Activated naive CD8-positive, alpha-beta T cell (primary cell): ENCODE results near the gene CD9.
"Not testable (repeated sequence)": the region's sequence is repeated elsewhere in the genome, so short reads cannot be mapped to it uniquely, and the experiment has no call there.

Experiments used
- H3K27ac Mint-ChIP-seq: one replicate; pipeline ENCODE4 v1.8.0; 2021; ENCODE audit warnings: mixed read lengths
- H3K27me3 Mint-ChIP-seq: one replicate; pipeline ENCODE4 v1.8.0; 2021; ENCODE audit warnings: mixed read lengths
- H3K36me3 Mint-ChIP-seq: one replicate; pipeline ENCODE4 v1.8.0; 2021; ENCODE audit warnings: mixed read lengths
- H3K4me1 Mint-ChIP-seq: one replicate; pipeline ENCODE4 v1.8.0; 2021; ENCODE audit warnings: low read depth, mixed read lengths
- H3K4me3 Mint-ChIP-seq: one replicate; pipeline ENCODE4 v1.8.0; 2021; ENCODE audit warnings: mild to moderate bottlenecking, mixed read lengths
- H3K9me3 Mint-ChIP-seq: one replicate; pipeline ENCODE4 v1.8.0; 2021; ENCODE audit warnings: low read depth, mixed read lengths

Gene CD9

DNA sequence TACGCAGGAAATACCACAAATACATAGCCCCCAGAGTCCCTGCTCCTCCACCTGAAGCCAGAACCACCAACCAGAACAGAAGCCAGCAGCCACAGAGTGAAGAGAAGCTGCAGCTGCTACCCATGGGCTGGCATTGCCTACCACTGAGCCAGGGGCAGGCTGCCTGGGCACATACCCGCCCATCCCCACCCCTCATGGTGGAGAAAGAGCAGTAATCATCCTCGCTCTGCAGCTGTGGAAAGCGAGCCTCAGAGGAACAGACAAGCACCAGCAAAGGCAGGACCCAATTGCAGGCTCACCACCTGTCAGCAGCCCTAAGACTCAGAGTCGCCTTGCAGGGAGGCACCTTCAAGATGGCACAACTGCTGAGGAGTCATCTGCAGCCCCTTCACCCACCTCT lies 11.2 kb upstream of the CD9 start:
- H3K4me3 Mint-ChIP-seq, result no peak overlapping the region
- no peak overlapping the region for H3K27ac Mint-ChIP-seq
- H3K36me3 Mint-ChIP-seq, result no peaks in the 10 kb centered on the region
- H3K9me3 Mint-ChIP-seq, result no peaks in the 10 kb centered on the region
- peaks cover 23% of the 10 kb centered on the region for H3K4me1 Mint-ChIP-seq
- peaks cover 2% of the 10 kb centered on the region for H3K27me3 Mint-ChIP-seq

DNA sequence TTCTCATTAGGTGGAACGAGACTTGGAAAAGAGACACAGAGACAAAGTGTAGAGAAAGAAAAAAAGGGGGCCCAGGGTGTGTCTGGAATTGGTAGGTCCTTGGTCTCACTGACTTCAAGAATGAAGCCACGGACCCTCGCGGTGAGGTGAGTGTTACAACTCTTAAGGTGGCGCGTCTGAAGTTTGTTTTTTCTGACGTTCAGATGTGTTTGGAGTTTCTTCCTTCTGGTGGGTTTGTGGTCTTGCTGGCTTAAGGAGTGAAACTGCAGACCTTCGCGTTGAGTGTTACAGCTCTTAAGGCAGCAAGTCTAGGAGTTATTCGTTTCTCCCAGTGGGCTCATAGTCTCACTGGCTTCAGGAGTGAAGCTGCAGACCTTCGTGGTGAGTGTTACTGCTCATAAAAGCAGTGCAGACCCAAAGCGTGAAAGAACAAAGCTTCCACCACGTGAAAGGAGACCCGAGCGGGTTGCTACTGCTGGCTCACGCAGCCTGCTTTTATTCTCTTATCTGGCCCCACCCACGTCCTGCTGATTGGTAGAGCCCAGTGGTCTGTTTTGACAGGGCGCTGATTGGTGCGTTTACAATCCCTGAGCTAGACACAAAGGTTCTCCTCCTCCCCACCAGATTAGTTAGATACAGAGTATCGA lies 10.1 kb upstream of the CD9 start:
- H3K27me3 Mint-ChIP-seq, result not testable (repeated sequence)

DNA sequence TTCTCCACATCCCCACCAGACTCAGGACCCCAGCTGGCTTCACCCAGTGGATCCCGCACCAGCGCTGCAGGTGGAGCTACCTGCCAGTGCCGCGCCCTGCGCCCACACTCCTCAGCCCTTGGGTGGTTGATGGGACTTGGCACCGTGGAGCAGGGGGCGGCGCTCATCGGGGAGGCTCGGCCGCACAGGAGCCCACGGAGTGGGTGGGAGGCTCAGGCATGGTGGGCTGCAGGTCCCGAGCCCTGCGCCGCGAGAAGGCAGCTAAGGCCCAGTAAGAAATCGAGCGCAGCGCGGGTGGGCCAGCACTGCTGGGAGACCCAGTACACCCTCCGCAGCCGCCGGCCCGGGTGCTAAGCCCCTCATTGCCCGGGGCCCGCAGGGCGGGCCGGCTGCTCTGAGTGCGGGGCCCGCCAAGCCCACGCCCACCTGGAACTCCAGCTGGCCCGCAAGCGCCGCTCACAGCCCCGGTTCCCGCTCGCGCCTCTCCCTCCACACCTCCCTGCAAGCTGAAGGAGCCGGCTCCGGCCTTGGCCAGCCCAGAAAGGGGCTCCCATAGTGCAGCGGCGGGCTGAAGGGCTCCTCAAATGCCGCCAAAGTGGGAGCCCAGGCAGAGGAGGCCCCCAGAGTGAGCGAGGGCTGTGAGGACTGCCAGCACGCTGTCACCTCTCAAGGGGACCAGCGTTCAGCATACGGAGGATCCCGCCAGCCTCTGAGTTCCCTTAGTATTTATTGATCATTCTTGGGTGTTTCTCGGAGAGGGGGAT lies 9.3 kb upstream of the CD9 start:
- not testable (repeated sequence) for H3K27ac Mint-ChIP-seq, H3K36me3 Mint-ChIP-seq, H3K9me3 Mint-ChIP-seq, H3K27me3 Mint-ChIP-seq, H3K4me3 Mint-ChIP-seq
- peaks cover 32% of the 10 kb centered on the region for H3K4me1 Mint-ChIP-seq

More for the DNA sequence above, 10.1 kb upstream of the CD9 start:
- H3K4me3 Mint-ChIP-seq, result peak overlapping the region; percentile 75
- H3K27ac Mint-ChIP-seq, result peak overlapping the region; percentile 28
- H3K4me1 Mint-ChIP-seq, result peaks cover 23% of the 10 kb centered on the region
- not testable (repeated sequence) for H3K9me3 Mint-ChIP-seq, H3K36me3 Mint-ChIP-seq

DNA sequence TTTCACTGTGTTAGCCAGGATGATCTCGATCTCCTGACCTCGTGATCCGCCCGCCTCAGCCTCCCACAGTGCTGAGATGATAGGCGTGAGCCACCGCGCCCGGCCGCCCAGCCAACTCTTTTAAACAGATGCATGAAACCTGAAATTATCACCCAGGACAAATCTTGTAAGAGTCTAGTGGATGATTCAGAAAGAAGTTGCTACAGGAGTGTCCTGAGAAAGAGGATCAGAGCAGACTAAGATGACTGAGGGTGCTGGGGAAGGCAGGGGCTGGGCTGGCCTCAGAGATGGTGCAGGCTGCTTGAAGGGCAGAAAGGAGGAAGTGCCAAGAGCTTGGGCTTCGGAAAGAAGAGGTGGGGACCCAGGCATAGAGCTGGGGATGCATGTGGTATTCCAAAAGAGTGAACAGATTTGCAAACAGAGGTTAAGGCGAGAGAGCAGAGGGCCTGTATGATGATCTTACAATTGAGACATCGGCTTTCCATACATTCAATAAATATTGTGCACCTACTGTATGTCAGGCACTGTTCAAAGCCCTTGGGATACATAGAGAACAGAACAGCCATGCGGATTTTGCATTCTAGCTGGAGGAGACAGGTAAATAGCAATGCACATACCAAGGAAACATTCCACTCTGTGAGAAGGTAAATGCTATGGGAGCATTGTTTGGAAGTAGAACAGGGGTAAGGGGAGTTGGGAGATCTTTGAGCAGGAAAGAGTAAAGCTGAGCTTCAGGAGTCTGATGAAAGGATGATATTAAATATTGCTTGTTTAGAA lies 7.4 kb upstream of the CD9 start:
- Mint-ChIP-seq H3K36me3 (no peaks in the 10 kb centered on the region), H3K27me3 (peaks cover 2% of the 10 kb centered on the region), H3K27ac (no peak overlapping the region), H3K4me1 (peaks cover 36% of the 10 kb centered on the region), H3K9me3 (no peaks in the 10 kb centered on the region), H3K4me3 (no peak overlapping the region)

- Mint-ChIP-seq H3K9me3 (no peaks in the 10 kb centered on the region), H3K4me1 (peaks cover 31% of the 10 kb centered on the region), H3K27me3 (peaks cover 2% of the 10 kb centered on the region), H3K36me3 (no peaks in the 10 kb centered on the region), H3K27ac (no peak overlapping the region), H3K4me3 (no peak overlapping the region)
Measured at GRCh38 chr12:6193853-6194815, 6.1 kb upstream of the CD9 start.

GRCh38 chr12:6195665-6196535 lies 4.3 kb upstream of the CD9 start:
- Mint-ChIP-seq H3K36me3 (no peaks in the 10 kb centered on the region), H3K4me1 (peaks cover 22% of the 10 kb centered on the region), H3K27me3 (peaks cover 2% of the 10 kb centered on the region), H3K9me3 (no peaks in the 10 kb centered on the region), H3K4me3 (no peak overlapping the region), H3K27ac (no peak overlapping the region)

- Mint-ChIP-seq H3K36me3 (no peaks in the 10 kb centered on the region), H3K27ac (peak overlapping the region; percentile 2), H3K4me3 (no peak overlapping the region), H3K9me3 (no peaks in the 10 kb centered on the region), H3K27me3 (peaks cover 6% of the 10 kb centered on the region), H3K4me1 (peaks cover 33% of the 10 kb centered on the region)
Measured at GRCh38 chr12:6198051-6198450, 2.1 kb upstream of the CD9 start.

DNA sequence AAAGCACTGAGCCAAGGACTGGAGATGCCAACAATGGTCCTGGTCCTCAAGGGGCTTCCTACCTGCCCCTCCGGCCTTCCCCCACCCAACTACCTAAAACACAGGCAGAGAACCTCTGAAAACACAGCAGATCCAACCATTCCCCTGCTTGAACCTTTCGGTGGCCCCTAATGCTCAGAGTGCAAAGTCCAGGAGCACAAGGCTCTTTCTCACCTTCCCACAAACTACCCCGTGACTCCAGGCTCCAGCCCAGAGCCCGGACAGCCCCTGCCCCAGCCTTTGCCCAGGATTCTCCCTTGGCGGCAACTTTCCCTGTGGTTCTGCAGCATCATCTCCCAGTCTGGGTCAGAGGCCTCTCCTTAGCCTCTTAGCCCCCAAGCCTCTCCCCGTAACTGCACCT lies 1.6 kb upstream of the CD9 start:
- Mint-ChIP-seq H3K27ac (peak overlapping the region; percentile 2), H3K36me3 (no peaks in the 10 kb centered on the region), H3K27me3 (peaks cover 6% of the 10 kb centered on the region), H3K4me3 (no peak overlapping the region), H3K4me1 (peaks cover 33% of the 10 kb centered on the region), H3K9me3 (no peaks in the 10 kb centered on the region)

- Mint-ChIP-seq H3K4me3 (peak overlapping the region; percentile 56), H3K27me3 (peaks cover 6% of the 10 kb centered on the region), H3K27ac (no peak overlapping the region), H3K36me3 (no peaks in the 10 kb centered on the region), H3K4me1 (peaks cover 33% of the 10 kb centered on the region), H3K9me3 (no peaks in the 10 kb centered on the region)
Measured at GRCh38 chr12:6198985-6199530, 1.1 kb upstream of the CD9 start.

DNA sequence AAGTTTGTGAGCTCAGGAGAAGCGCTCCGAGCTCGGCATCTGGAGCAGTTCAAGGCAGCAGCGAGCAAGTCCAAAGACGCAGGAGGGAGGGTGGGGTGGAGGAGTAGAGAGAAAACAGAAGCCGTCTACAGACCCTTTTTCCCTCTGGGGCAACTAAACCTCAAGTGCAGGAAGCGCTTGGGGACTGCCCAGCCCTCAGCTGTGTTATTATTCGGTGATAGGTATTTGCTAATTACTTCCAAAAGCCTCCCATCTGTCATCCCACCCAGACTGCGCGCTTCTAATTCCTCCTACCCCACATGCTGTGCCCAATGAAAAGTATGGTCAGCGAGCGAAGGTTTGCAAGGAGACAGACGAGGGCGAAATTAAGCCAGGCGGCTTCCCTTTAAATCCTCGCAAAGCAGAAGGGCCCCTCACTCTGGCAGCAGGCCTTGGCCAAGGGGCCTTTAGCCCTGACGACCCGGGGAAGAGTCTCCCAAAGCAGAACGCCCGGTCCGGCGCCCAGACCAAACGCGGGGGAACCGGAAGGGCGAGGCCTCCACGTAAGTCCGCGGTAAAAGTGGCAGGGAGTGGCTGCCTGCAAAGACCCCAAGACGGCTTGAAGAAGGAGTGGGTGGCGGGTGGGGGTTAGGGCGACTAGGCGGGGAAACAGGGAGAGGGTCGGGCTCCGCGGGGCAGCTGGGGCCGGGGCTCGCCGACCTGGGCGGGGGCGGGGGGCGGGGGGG lies 507 bp upstream of the CD9 start:
- H3K9me3 Mint-ChIP-seq, result no peaks in the 10 kb centered on the region
- H3K27me3 Mint-ChIP-seq, result peaks cover 6% of the 10 kb centered on the region
- no peak overlapping the region for H3K27ac Mint-ChIP-seq
- peaks cover 36% of the 10 kb centered on the region for H3K4me1 Mint-ChIP-seq
- H3K4me3 Mint-ChIP-seq, result peak overlapping the region; percentile 56
- no peaks in the 10 kb centered on the region for H3K36me3 Mint-ChIP-seq

DNA sequence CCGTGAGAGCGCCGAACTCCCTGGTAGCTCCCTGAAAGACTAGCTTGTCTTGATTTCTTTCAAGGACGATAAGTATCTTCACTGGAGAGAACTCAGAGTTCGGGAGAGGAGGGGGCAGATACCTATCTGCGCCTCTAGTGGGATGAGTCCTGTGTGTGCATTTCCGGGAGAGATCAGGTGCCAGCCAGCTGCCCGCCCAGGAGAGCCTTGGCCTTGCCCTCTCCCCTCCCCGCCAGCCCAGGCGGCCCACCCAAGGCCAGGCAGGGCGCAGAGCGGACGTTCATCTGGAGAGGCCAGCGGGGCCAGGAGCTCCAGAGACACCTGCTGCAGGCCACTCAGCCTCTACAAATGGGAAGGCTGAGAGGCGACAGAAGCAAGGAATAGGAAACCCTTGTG lies 1.0 kb downstream of the CD9 start:
- Mint-ChIP-seq H3K27ac (no peak overlapping the region), H3K27me3 (peaks cover 6% of the 10 kb centered on the region), H3K4me1 (peaks cover 35% of the 10 kb centered on the region), H3K9me3 (no peaks in the 10 kb centered on the region), H3K4me3 (peak overlapping the region; percentile 79), H3K36me3 (peaks cover 3% of the 10 kb centered on the region)

DNA sequence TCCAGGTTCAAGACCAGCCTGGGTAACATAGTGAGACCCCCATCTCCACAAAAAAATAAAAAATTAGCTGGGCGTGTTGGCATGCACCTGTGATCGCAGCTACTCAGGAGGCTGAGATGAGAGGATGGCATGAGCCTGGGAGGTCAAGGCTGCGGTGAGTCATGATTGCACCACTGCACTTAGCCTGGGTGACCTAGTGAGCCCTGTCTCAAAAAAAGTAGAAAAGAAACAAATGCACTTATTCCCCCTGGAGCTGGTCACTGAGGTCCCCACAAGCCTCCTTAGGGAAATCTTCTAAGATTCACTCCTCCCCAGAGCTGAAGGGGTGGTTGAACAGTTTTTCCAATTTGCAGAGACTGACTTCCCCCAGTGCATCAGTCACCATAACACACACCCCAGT lies 1.6 kb downstream of the CD9 start:
- Mint-ChIP-seq H3K4me3 (peak overlapping the region; percentile 62), H3K36me3 (peaks cover 3% of the 10 kb centered on the region), H3K4me1 (peaks cover 33% of the 10 kb centered on the region), H3K27me3 (peaks cover 6% of the 10 kb centered on the region), H3K9me3 (no peaks in the 10 kb centered on the region), H3K27ac (no peak overlapping the region)

- peaks cover 3% of the 10 kb centered on the region for H3K36me3 Mint-ChIP-seq
- peak overlapping the region; percentile 62 for H3K4me3 Mint-ChIP-seq
- no peak overlapping the region for H3K27ac Mint-ChIP-seq
- peaks cover 33% of the 10 kb centered on the region for H3K4me1 Mint-ChIP-seq
- H3K27me3 Mint-ChIP-seq, result peaks cover 6% of the 10 kb centered on the region
- no peaks in the 10 kb centered on the region for H3K9me3 Mint-ChIP-seq
Measured at GRCh38 chr12:6202304-6202703, 2.1 kb downstream of the CD9 start.
